ENCODE data around the gene ELANE. TPM values are rescaled to one million over a fixed set of nuclear protein-coding genes. Genes with fewer than 3 reads are reported as not detected.

The ELANE gene
- total and polyA plus RNA-seq, 2 donors (not counting 1 experiment from before 2014, with no cell fraction given), result 0.48 to 0.66 TPM

DNA sequence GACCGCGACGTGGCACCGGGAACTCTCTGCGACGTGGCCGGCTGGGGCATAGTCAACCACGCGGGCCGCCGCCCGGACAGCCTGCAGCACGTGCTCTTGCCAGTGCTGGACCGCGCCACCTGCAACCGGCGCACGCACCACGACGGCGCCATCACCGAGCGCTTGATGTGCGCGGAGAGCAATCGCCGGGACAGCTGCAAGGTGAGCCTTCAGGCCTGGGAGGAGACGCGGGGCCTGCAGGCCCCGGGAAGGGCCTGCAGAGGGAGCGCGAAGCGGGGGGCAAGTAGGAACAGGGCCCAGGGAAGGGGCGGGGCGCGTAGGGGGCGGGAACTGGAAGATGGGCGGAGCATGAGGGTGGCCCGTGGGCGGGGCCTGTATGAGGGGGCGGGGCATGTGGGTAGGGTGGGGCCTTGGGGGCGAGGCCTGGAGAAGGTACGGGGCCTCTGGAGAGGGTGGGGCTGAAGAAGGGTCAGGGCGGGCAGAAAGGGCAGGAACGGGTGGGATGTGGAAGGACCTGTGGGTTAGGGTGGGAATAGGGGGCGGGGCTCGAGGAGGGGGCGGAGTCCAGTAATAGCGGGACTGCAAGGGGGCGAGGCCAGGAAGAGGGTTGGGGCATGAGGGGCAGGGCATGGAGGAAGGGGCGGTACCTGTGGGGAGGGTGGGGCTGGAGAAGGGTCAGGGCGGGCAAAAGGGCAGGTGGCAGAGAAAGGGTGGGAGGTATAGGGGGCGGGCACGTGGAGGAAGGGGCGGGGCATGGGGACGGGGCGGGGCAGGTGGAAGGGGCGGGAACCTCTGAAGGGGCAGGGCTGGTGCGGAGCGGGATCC lies 9.9 kb downstream of the ELANE start:
- Histone ChIP-seq H3K4me3 (replicated peaks in 1 of 4; ENCODE audit: control extremely low read depth in 1 of 4, insufficient read depth in 1 of 4, low read depth in 3 of 4, low read length in 4 of 4) (no peak overlapping the region), H3K79me2 (ENCODE audit: control insufficient read depth, insufficient read depth, low read length) (no peaks in the 10 kb centered on the region), H4K20me1 (ENCODE audit: control insufficient read depth, extremely low read depth, insufficient read depth, low read length) (no peaks in the 10 kb centered on the region), H3K9me3 (ENCODE audit: control insufficient read depth, insufficient read depth, low read depth, low read length) (no peaks in the 10 kb centered on the region), H3K4me2 (ENCODE audit: extremely low read depth, insufficient read depth, low read length) (no peak overlapping the region), H3K27ac (ENCODE audit: insufficient read depth, low read length) (no peak overlapping the region), H3K36me3 (ENCODE audit: control insufficient read depth, insufficient read depth, low read length) (no peaks in the 10 kb centered on the region), H3K27me3 (ENCODE audit: control insufficient read depth, insufficient read depth, low read length) (no peaks in the 10 kb centered on the region), H3K4me1 (ENCODE audit: control insufficient read depth, extremely low read depth, insufficient read depth, low read length) (no peaks in the 10 kb centered on the region), H2AFZ (ENCODE audit: low read length) (no peak overlapping the region), H3K9ac (ENCODE audit: insufficient read depth, low read length) (no peak overlapping the region)
- peak in 1 of 2 donors; percentile 34 for DNase-seq (ENCODE audit: low read depth in 2 of 2)
- no peak for TF ChIP-seq EZH2 (IDR thresholded peaks at IDR 0.05; ENCODE audit: low read length, missing control alignments)
- TF ChIP-seq, protein P1, sequence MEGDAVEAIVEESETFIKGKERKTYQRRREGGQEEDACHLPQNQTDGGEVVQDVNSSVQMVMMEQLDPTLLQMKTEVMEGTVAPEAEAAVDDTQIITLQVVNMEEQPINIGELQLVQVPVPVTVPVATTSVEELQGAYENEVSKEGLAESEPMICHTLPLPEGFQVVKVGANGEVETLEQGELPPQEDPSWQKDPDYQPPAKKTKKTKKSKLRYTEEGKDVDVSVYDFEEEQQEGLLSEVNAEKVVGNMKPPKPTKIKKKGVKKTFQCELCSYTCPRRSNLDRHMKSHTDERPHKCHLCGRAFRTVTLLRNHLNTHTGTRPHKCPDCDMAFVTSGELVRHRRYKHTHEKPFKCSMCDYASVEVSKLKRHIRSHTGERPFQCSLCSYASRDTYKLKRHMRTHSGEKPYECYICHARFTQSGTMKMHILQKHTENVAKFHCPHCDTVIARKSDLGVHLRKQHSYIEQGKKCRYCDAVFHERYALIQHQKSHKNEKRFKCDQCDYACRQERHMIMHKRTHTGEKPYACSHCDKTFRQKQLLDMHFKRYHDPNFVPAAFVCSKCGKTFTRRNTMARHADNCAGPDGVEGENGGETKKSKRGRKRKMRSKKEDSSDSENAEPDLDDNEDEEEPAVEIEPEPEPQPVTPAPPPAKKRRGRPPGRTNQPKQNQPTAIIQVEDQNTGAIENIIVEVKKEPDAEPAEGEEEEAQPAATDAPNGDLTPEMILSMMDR (conservative IDR thresholded peaks at IDR 0.05 in 1 of 2, IDR thresholded peaks at IDR 0.05 in 1 of 2; ENCODE audit: low read depth in 1 of 2, low read length in 2 of 2), result no peak

GRCh38 chr19:862581-863314 lies 10.6 kb downstream of the ELANE start:
- H3K4me1 ChIP-seq (ENCODE audit: control insufficient read depth, extremely low read depth, insufficient read depth, low read length), result no peaks in the 10 kb centered on the region
- H4K20me1 ChIP-seq (ENCODE audit: control insufficient read depth, extremely low read depth, insufficient read depth, low read length), result no peaks in the 10 kb centered on the region
- H3K4me3 ChIP-seq (replicated peaks in 1 of 4; ENCODE audit: control extremely low read depth in 1 of 4, insufficient read depth in 1 of 4, low read depth in 3 of 4, low read length in 4 of 4), result no peak overlapping the region
- no peak overlapping the region for H3K9ac ChIP-seq (ENCODE audit: insufficient read depth, low read length)
- H3K27me3 ChIP-seq (ENCODE audit: control insufficient read depth, insufficient read depth, low read length), result no peaks in the 10 kb centered on the region
- H3K9me3 ChIP-seq (ENCODE audit: control insufficient read depth, insufficient read depth, low read depth, low read length), result no peaks in the 10 kb centered on the region
- peak; percentile 37 to 56 for DNase-seq (ENCODE audit: low read depth in 2 of 2)
- no peak overlapping the region for H3K4me2 ChIP-seq (ENCODE audit: extremely low read depth, insufficient read depth, low read length)
- H3K36me3 ChIP-seq (ENCODE audit: control insufficient read depth, insufficient read depth, low read length), result no peaks in the 10 kb centered on the region
- H3K27ac ChIP-seq (ENCODE audit: insufficient read depth, low read length), result no peak overlapping the region
- TF ChIP-seq EZH2 (IDR thresholded peaks at IDR 0.05; ENCODE audit: low read length, missing control alignments), result no peak
- TF ChIP-seq, protein P1 (conservative IDR thresholded peaks at IDR 0.05 in 1 of 2, IDR thresholded peaks at IDR 0.05 in 1 of 2; ENCODE audit: low read depth in 1 of 2, low read length in 2 of 2), result no peak
- H3K79me2 ChIP-seq (ENCODE audit: control insufficient read depth, insufficient read depth, low read length), result no peaks in the 10 kb centered on the region
- no peak overlapping the region for H2AFZ ChIP-seq (ENCODE audit: low read length)

- no peak overlapping the region for H3K27ac ChIP-seq (ENCODE audit: insufficient read depth, low read length)
- H2AFZ ChIP-seq (ENCODE audit: low read length), result no peak overlapping the region
- H3K27me3 ChIP-seq (ENCODE audit: control insufficient read depth, insufficient read depth, low read length), result no peaks in the 10 kb centered on the region
- no peak overlapping the region for H3K4me2 ChIP-seq (ENCODE audit: extremely low read depth, insufficient read depth, low read length)
- no peaks in the 10 kb centered on the region for H3K9me3 ChIP-seq (ENCODE audit: control insufficient read depth, insufficient read depth, low read depth, low read length)
- H4K20me1 ChIP-seq (ENCODE audit: control insufficient read depth, extremely low read depth, insufficient read depth, low read length), result no peaks in the 10 kb centered on the region
- H3K9ac ChIP-seq (ENCODE audit: insufficient read depth, low read length), result no peak overlapping the region
- TF ChIP-seq EZH2 (IDR thresholded peaks at IDR 0.05; ENCODE audit: low read length, missing control alignments), result no peak
- TF ChIP-seq, protein P1 (conservative IDR thresholded peaks at IDR 0.05 in 1 of 2, IDR thresholded peaks at IDR 0.05 in 1 of 2; ENCODE audit: low read depth in 1 of 2, low read length in 2 of 2), result no peak
- DNase-seq (ENCODE audit: low read depth in 2 of 2), result no peak
- H3K4me3 ChIP-seq (replicated peaks in 1 of 4; ENCODE audit: control extremely low read depth in 1 of 4, insufficient read depth in 1 of 4, low read depth in 3 of 4, low read length in 4 of 4), result no peak overlapping the region
- H3K4me1 ChIP-seq (ENCODE audit: control insufficient read depth, extremely low read depth, insufficient read depth, low read length), result no peaks in the 10 kb centered on the region
- no peaks in the 10 kb centered on the region for H3K79me2 ChIP-seq (ENCODE audit: control insufficient read depth, insufficient read depth, low read length)
- H3K36me3 ChIP-seq (ENCODE audit: control insufficient read depth, insufficient read depth, low read length), result peaks cover 2% of the 10 kb centered on the region
Measured at GRCh38 chr19:863315-863620, 11.2 kb downstream of the ELANE start.
